ENCODE results near the gene INPP4A. TPM values are rescaled to one million over a fixed set of nuclear protein-coding genes. Genes with fewer than 3 reads are reported as not detected.
"Not testable (repeated sequence)": the region's sequence is repeated elsewhere in the genome, so short reads cannot be mapped to it uniquely, and the experiment has no call there.

Gene INPP4A
- polyA plus RNA-seq, 1 donor (not counting 4 experiments of a cell fraction or from before 2014, with no cell fraction given), result 10.7 TPM

DNA sequence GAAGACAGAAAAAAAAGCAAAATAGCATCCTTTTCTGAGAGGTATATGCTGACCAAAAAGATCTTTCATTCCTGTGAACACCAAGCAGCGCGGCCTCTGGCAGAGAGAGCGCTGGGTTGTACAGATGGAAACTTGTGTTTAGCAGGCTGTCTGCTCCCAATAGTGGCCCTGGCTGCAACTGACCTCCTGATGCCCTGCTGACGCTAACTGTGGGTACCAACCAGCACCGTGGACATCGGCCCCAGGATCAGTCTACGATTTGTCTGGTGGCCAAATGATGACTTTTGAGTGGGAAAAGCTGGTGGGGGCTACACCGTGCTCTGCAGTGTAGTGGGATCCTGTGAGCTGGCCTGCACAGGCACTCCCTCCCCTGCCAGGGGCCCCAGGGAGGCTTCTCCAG, 147.9 kb downstream of the INPP4A start:
- H3K4me1 ChIP-seq (ENCODE audit: control insufficient read depth, extremely low read depth, insufficient read depth, low read length), result peaks cover 4% of the 10 kb centered on the region
- H2AFZ ChIP-seq (ENCODE audit: control insufficient read depth, low read length), result no peak overlapping the region
- no peaks in the 10 kb centered on the region for H3K9me1 ChIP-seq (ENCODE audit: control insufficient read depth, extremely low read depth, insufficient read depth, low read length)
- no peaks in the 10 kb centered on the region for H3K79me2 ChIP-seq (ENCODE audit: control insufficient read depth, insufficient read depth, low read length)
- no peaks in the 10 kb centered on the region for H3K27me3 ChIP-seq (ENCODE audit: control insufficient read depth, extremely low read depth, insufficient read depth, low read length)
- peaks cover 2 to 3% of the 10 kb centered on the region in 2 experiments for H3K36me3 ChIP-seq (ENCODE audit: control insufficient read depth in 2 of 2, extremely low read depth in 1 of 2, insufficient read depth in 2 of 2, low read length in 2 of 2)
- no peak overlapping the region for H3K9ac ChIP-seq (ENCODE audit: control insufficient read depth, extremely low read depth, insufficient read depth, low read length)
- no peak overlapping the region for H3K4me3 ChIP-seq (ENCODE audit: control insufficient read depth in 2 of 3, extremely low read depth in 1 of 3, insufficient read depth in 2 of 3, low read depth in 1 of 3, low read length in 3 of 3)
- dilution Hi-C loops (cut with MboI; ENCODE audit: extremely low pct_ligation_motif_present, low sequenced_read_pairs), result no loop called here
- FAIRE-seq, result no peak
- H4K20me1 ChIP-seq (ENCODE audit: control insufficient read depth, extremely low read depth, insufficient read depth, low read length), result no peaks in the 10 kb centered on the region
- TF ChIP-seq CTCF (optimal IDR thresholded peaks at IDR 0.05 in 1 of 3, IDR thresholded peaks at IDR 0.05 in 1 of 3, conservative IDR thresholded peaks at IDR 0.05 in 1 of 3; ENCODE audit: extremely low read depth in 1 of 3, insufficient read depth in 2 of 3, low read length in 3 of 3) (no peak), EZH2 (IDR thresholded peaks at IDR 0.05; ENCODE audit: low read length) (no peak)
- no peak overlapping the region for H3K4me2 ChIP-seq (ENCODE audit: control insufficient read depth, extremely low read depth, insufficient read depth, low read depth, low read length)
- H3K9me3 ChIP-seq (ENCODE audit: control insufficient read depth, low read depth, low read length), result no peaks in the 10 kb centered on the region
- no peak overlapping the region for H3K27ac ChIP-seq (ENCODE audit: control insufficient read depth, insufficient read depth, low read length)
- DNase-seq (ENCODE audit: low read depth, low spot score), result no peak

DNA sequence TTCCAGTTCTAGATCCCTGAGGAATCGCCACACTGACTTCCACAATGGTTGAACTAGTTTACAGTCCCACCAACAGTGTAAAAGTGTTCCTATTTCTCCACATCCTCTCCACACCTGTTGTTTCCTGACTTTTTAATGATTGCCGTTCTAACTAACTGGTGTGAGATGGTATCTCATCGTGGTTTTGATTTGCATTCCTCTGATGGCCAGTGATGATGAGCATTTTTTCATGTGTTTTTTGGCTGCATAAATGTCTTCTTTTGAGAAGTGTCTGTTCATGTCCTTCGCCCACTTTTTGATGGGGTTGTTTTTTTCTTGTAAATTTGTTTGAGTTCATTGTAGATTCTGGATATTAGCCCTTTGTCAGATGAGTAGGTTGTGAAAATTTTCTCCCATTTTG, 150.0 kb downstream of the INPP4A start:
- H3K4me3 ChIP-seq (ENCODE audit: control insufficient read depth in 2 of 3, extremely low read depth in 1 of 3, insufficient read depth in 2 of 3, low read depth in 1 of 3, low read length in 3 of 3); dilution Hi-C loops (cut with MboI; ENCODE audit: extremely low pct_ligation_motif_present, low sequenced_read_pairs); H3K4me2 ChIP-seq (ENCODE audit: control insufficient read depth, extremely low read depth, insufficient read depth, low read depth, low read length); H3K9me1 ChIP-seq (ENCODE audit: control insufficient read depth, extremely low read depth, insufficient read depth, low read length); FAIRE-seq; H3K79me2 ChIP-seq (ENCODE audit: control insufficient read depth, insufficient read depth, low read length); H3K9me3 ChIP-seq (ENCODE audit: control insufficient read depth, low read depth, low read length); H3K27me3 ChIP-seq (ENCODE audit: control insufficient read depth, extremely low read depth, insufficient read depth, low read length); H3K4me1 ChIP-seq (ENCODE audit: control insufficient read depth, extremely low read depth, insufficient read depth, low read length); H4K20me1 ChIP-seq (ENCODE audit: control insufficient read depth, extremely low read depth, insufficient read depth, low read length); DNase-seq (ENCODE audit: low read depth, low spot score); H3K9ac ChIP-seq (ENCODE audit: control insufficient read depth, extremely low read depth, insufficient read depth, low read length); H3K36me3 ChIP-seq (ENCODE audit: control insufficient read depth in 2 of 2, extremely low read depth in 1 of 2, insufficient read depth in 2 of 2, low read length in 2 of 2); H3K27ac ChIP-seq (ENCODE audit: control insufficient read depth, insufficient read depth, low read length); H2AFZ ChIP-seq (ENCODE audit: control insufficient read depth, low read length): not testable (repeated sequence)

DNA sequence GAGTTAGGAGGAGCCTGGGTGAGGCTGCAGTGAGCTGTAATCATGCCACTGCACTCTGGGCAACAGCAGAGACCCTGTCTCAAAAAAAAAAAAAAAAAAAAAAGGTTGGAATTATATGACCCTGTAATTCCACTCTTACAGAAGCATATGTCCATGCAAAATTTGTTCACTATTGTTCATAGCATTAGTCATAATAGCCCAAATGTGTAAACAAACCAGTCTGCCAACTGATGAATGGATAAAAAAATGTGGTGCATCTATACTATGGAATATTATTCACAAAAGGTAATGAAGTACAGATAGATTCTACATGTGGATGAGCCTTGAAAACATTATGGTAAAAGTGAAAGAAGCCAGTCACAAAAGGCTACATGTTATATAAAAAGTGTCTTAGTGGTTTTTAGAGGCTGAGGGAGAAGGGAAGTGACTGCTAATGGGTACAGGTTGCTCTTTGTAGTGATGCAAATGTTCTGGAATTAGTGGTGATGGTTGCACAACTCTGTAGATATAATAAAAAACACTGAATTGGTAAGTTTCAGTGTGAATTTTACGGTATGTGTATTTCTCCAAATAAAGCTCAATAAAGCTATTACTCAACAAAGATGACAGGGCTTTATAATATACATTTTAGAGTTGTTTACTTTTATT, 154.2 kb downstream of the INPP4A start:
- no peak for TF ChIP-seq EZH2 (IDR thresholded peaks at IDR 0.05; ENCODE audit: low read length)
- TF ChIP-seq CTCF (optimal IDR thresholded peaks at IDR 0.05 in 1 of 3, IDR thresholded peaks at IDR 0.05 in 1 of 3, conservative IDR thresholded peaks at IDR 0.05 in 1 of 3; ENCODE audit: extremely low read depth in 1 of 3, insufficient read depth in 2 of 3, low read length in 3 of 3), result no peak
- FAIRE-seq (no peak), DNase-seq (ENCODE audit: low read depth, low spot score) (no peak)
- Histone ChIP-seq H4K20me1 (ENCODE audit: control insufficient read depth, extremely low read depth, insufficient read depth, low read length) (no peaks in the 10 kb centered on the region), H3K4me1 (ENCODE audit: control insufficient read depth, extremely low read depth, insufficient read depth, low read length) (no peaks in the 10 kb centered on the region), H3K27ac (ENCODE audit: control insufficient read depth, insufficient read depth, low read length) (no peak overlapping the region), H3K79me2 (ENCODE audit: control insufficient read depth, insufficient read depth, low read length) (peaks cover 2% of the 10 kb centered on the region), H3K9ac (ENCODE audit: control insufficient read depth, extremely low read depth, insufficient read depth, low read length) (no peak overlapping the region), H2AFZ (ENCODE audit: control insufficient read depth, low read length) (no peak overlapping the region), H3K4me3 (ENCODE audit: control insufficient read depth in 2 of 3, extremely low read depth in 1 of 3, insufficient read depth in 2 of 3, low read depth in 1 of 3, low read length in 3 of 3) (no peak overlapping the region), H3K9me3 (ENCODE audit: control insufficient read depth, low read depth, low read length) (no peaks in the 10 kb centered on the region), H3K9me1 (ENCODE audit: control insufficient read depth, extremely low read depth, insufficient read depth, low read length) (no peaks in the 10 kb centered on the region), H3K36me3 (ENCODE audit: control insufficient read depth in 2 of 2, extremely low read depth in 1 of 2, insufficient read depth in 2 of 2, low read length in 2 of 2) (peaks cover 14 to 15% of the 10 kb centered on the region in 2 experiments), H3K27me3 (ENCODE audit: control insufficient read depth, extremely low read depth, insufficient read depth, low read length) (no peaks in the 10 kb centered on the region), H3K4me2 (ENCODE audit: control insufficient read depth, extremely low read depth, insufficient read depth, low read depth, low read length) (no peak overlapping the region)
- dilution Hi-C loops (cut with MboI; ENCODE audit: extremely low pct_ligation_motif_present, low sequenced_read_pairs), result no loop called here
